Measurements from ENCODE around the gene PRXL2B. TPM values are rescaled to one million over a fixed set of nuclear protein-coding genes. Genes with fewer than 3 reads are reported as not detected.

Gene PRXL2B
- total RNA-seq, 1 experiment from 2014 or later, result 32.2 TPM

DNA sequence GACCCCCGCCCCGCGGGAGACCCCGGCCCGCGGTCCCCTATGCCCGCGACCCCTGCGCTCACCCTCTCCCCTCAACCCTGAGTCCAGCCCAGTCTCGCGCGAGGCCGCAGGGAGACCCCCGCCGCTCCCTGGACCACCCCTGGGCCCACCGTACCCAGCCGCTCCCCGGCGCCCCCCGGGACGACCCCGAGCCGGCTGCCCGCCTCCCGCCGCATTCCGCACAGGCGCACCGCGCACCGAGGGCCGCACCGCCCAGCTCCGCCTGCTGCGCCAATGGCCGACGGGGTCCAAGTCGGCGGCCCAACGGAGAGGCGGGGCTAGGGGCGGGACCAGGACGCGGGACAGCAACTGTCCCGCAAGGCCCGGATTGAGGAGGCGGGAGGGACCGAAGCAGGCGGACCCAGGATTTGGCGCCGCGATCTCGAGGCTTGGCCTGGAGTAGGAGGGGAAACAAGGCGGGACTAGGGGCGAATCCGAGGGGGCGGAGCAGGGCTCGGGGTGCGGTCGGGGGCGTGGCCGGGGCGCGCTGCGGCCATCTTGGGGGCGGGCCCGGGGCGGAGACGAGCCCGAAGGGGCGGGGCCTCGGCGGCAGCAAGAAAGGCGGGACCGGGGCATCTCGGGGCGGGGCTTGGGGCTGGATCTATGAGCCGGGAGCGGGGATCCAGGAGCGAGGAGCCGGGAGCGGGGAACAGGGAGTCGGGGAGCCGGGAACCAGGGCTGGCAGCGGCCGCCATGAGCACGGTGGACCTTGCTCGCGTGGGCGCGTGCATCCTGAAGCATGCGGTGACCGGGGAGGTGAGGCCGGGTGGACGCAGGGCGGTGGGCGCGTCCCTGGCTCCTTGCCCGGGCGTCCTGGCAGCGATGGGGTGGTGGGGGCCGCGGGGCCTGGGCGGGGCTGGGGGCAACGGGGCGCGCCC lies at the start of gene PRXL2B (continued):
- TF ChIP-seq, protein P1, sequence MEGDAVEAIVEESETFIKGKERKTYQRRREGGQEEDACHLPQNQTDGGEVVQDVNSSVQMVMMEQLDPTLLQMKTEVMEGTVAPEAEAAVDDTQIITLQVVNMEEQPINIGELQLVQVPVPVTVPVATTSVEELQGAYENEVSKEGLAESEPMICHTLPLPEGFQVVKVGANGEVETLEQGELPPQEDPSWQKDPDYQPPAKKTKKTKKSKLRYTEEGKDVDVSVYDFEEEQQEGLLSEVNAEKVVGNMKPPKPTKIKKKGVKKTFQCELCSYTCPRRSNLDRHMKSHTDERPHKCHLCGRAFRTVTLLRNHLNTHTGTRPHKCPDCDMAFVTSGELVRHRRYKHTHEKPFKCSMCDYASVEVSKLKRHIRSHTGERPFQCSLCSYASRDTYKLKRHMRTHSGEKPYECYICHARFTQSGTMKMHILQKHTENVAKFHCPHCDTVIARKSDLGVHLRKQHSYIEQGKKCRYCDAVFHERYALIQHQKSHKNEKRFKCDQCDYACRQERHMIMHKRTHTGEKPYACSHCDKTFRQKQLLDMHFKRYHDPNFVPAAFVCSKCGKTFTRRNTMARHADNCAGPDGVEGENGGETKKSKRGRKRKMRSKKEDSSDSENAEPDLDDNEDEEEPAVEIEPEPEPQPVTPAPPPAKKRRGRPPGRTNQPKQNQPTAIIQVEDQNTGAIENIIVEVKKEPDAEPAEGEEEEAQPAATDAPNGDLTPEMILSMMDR (IDR thresholded peaks at IDR 0.05 in 2 of 3, conservative IDR thresholded peaks at IDR 0.05 in 1 of 3; ENCODE audit: borderline replicate concordance in 1 of 3, insufficient read depth in 1 of 3, low read depth in 2 of 3, low read length in 2 of 3), result no peak
- TF ChIP-seq EZH2phosphoT487 (IDR thresholded peaks at IDR 0.05; ENCODE audit: borderline replicate concordance), result no peak
- TF ChIP-seq JUND (IDR thresholded peaks at IDR 0.05), result no peak
- TF ChIP-seq, protein P2, sequence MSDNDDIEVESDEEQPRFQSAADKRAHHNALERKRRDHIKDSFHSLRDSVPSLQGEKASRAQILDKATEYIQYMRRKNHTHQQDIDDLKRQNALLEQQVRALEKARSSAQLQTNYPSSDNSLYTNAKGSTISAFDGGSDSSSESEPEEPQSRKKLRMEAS (IDR thresholded peaks at IDR 0.05), result no peak

DNA sequence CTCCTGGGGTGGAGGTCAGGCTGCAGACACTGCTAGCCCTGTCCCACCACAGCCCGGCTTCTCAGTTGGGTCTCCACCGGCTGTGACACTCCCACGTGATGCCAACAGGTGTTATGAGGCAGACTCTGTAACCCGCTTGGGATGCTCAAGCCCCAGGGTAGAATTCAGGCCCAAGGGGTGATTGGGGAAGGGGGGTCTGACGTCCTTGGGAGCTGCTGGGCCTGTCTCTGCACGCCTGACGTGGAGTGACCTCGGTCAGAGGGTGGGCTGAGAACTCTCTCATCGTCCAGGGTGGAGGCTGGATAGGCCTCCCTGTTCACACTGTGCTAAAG lies 48.8 kb upstream of the PRXL2B start:
- peaks cover 12 to 38% of the 10 kb centered on the region in 2 experiments; a peak in 3 of 4 replicates for H3K4me1 ChIP-seq (ENCODE audit: control insufficient read depth in 1 of 2, insufficient read depth in 2 of 2, low read length in 2 of 2)
- no peaks in the 10 kb centered on the region for H3K79me2 ChIP-seq (ENCODE audit: insufficient read depth, low read length)
- ChIA-PET RAD21 (ENCODE audit: low non-redundant PET in 1 of 2, low total read pairs in 2 of 2, uncharacterized antibody in 2 of 2, unreplicated experiment in 2 of 2) (no interaction called here), CTCF (no interaction called here), POLR2A (no interaction called here)
- DNase-seq (ENCODE audit: low read depth, low spot score) (no peak), ATAC-seq (no peak)
- H3K9ac ChIP-seq (ENCODE audit: low read length), result no peak overlapping the region
- no TSS peak for BruUV-seq (replicated peaks)
- H3K27me3 ChIP-seq (ENCODE audit: insufficient read depth, low read length), result no peaks in the 10 kb centered on the region
- no peak overlapping the region; the same call in 1 of the 2 replicates for H3K27ac ChIP-seq (ENCODE audit: low read depth, low read length)
- H3K9me2 ChIP-seq (ENCODE audit: insufficient read depth), result no peaks in the 10 kb centered on the region
- no peaks in the 10 kb centered on the region for H3K9me3 ChIP-seq (ENCODE audit: control insufficient read depth in 1 of 2, insufficient read depth in 1 of 2, low read depth in 1 of 2, low read length in 2 of 2)
- no peak overlapping the region for H3K4me2 ChIP-seq (ENCODE audit: low read length)
- H3K4me3 ChIP-seq (replicated peaks in 1 of 2; ENCODE audit: low read depth in 1 of 2, low read length in 2 of 2), result no peak overlapping the region
- no peak overlapping the region for H2AFZ ChIP-seq (ENCODE audit: low read depth, low read length, poor library complexity, severe bottlenecking)
- H4K20me1 ChIP-seq (ENCODE audit: insufficient read depth), result no peaks in the 10 kb centered on the region
- no peaks in the 10 kb centered on the region for H3K36me3 ChIP-seq (ENCODE audit: control insufficient read depth in 1 of 2, insufficient read depth in 2 of 2, low read length in 2 of 2)
- intact Hi-C loops (cut with micrococcal nuclease), result no loop called here
- TF ChIP-seq EZH2phosphoT487 (IDR thresholded peaks at IDR 0.05; ENCODE audit: borderline replicate concordance) (no peak), JUND (IDR thresholded peaks at IDR 0.05) (no peak), POLR2AphosphoS5 (IDR thresholded peaks at IDR 0.05; ENCODE audit: low read depth, low read length) (no peak), FOSL1 (IDR thresholded peaks at IDR 0.05; ENCODE audit: low read depth) (no peak), TCF7L2 (IDR thresholded peaks at IDR 0.05; ENCODE audit: borderline replicate concordance, extremely low read depth, insufficient read depth, insufficient read length) (no peak), ZFX (IDR thresholded peaks at IDR 0.05) (no peak), EZH2 (IDR thresholded peaks at IDR 0.05) (no peak), CEBPB (IDR thresholded peaks at IDR 0.05; ENCODE audit: low read depth) (no peak), ELF1 (IDR thresholded peaks at IDR 0.05; ENCODE audit: borderline replicate concordance, low read depth) (no peak), ATF3 (IDR thresholded peaks at IDR 0.05) (no peak), YY1 (IDR thresholded peaks at IDR 0.05; ENCODE audit: extremely low read depth, insufficient replicate concordance, low read depth, low read length) (no peak), CBX3 (IDR thresholded peaks at IDR 0.05; ENCODE audit: low read depth) (no peak), SRF (IDR thresholded peaks at IDR 0.05; ENCODE audit: low read depth) (no peak), EGR1 (IDR thresholded peaks at IDR 0.05; ENCODE audit: low read depth) (no peak), SIN3A (IDR thresholded peaks at IDR 0.05; ENCODE audit: low read depth) (no peak)
- TF ChIP-seq, protein P1 (IDR thresholded peaks at IDR 0.05 in 2 of 3, conservative IDR thresholded peaks at IDR 0.05 in 1 of 3; ENCODE audit: borderline replicate concordance in 1 of 3, insufficient read depth in 1 of 3, low read depth in 2 of 3, low read length in 2 of 3), result no peak
- TF ChIP-seq, protein P2 (IDR thresholded peaks at IDR 0.05), result no peak

All from HCT116 (cell line).